ENCODE data around the gene ZNF764.

DNA sequence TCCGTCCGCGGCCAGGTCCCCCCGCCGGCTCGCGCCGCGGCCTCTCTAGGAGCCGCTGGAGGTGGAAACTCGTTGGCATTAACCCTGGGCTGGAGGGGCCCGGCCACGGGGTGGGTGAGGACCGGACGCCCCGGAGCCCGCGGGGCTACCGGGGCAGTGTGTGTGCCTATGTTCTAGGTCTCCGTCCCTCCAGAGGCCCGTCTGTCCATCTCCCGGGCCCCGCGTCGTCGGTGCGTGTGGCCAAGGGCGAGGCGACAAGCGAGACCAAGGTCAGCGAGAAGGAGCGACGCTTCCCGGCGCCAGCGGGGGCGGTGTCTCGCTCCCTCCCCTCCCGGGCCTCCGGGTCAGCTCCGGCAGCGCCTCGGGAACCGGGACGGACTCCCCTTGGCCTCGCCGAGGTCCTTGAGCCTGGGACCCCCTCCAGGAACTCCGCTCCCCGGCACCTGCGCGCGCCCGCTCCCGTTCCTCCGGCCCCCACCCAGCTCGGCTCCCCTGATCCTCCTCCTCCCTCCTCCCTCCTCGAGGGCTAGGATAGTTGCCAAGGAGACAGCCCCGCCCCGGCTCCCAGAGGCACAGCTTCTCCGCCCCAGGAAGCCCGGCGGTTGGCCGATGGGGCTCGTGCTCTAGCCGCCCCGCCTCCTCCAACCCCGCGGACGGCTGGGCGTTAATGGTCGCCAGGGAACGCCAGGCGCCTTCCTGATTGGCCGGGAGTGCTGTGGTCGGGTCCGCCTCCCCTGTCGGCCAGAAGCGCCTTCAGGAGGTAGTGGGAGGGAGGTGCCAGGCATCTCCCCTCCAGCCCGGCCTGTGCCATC, 31.1 kb downstream of the ZNF764 start:
- TF ChIP-seq EP300 (IDR thresholded peaks at IDR 0.05), result no peak
- TF ChIP-seq POLR2AphosphoS5 (IDR thresholded peaks at IDR 0.05), result peak; percentile 89 to 92
- TF ChIP-seq, protein P1, sequence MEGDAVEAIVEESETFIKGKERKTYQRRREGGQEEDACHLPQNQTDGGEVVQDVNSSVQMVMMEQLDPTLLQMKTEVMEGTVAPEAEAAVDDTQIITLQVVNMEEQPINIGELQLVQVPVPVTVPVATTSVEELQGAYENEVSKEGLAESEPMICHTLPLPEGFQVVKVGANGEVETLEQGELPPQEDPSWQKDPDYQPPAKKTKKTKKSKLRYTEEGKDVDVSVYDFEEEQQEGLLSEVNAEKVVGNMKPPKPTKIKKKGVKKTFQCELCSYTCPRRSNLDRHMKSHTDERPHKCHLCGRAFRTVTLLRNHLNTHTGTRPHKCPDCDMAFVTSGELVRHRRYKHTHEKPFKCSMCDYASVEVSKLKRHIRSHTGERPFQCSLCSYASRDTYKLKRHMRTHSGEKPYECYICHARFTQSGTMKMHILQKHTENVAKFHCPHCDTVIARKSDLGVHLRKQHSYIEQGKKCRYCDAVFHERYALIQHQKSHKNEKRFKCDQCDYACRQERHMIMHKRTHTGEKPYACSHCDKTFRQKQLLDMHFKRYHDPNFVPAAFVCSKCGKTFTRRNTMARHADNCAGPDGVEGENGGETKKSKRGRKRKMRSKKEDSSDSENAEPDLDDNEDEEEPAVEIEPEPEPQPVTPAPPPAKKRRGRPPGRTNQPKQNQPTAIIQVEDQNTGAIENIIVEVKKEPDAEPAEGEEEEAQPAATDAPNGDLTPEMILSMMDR (IDR thresholded peaks at IDR 0.05), result peak in 2 of 3 experiments; percentile 20 to 44
- peak; percentile 71 for TF ChIP-seq POLR2A (IDR thresholded peaks at IDR 0.05; ENCODE audit: low read depth)

Measured in esophagus muscularis mucosa (tissue), 4 donors.